Mesenteric fat pad (tissue), 1 donor: ENCODE measurements around the gene STK26. TPM values are rescaled to one million over a fixed set of nuclear protein-coding genes. Genes with fewer than 3 reads are reported as not detected.
"Not testable (repeated sequence)": the region's sequence is repeated elsewhere in the genome, so short reads cannot be mapped to it uniquely, and the experiment has no call there.

Experiments used
- DNase-seq: peaks from one replicate; pipeline ENCODE4 v3.0.0-alpha.2; 2020; ENCODE audit warnings: low spot score
- total RNA-seq: library from RNA; stranded (reverse); fragmentation: NEBNext Ultra II Directional; extraction: Animal tissue kit (Norgen Biotek cat#: 25700); gene quantifications from one replicate; pipeline ENCODE4 v1.2.1, GENCODE V29; 2021
- donor health status: DM: yes; HTN: yes; CAD: no.

Gene STK26
- total RNA-seq, 1 donor from 2014 or later, result 2.1 TPM

GRCh38 chrX:132034648-132035047, 11.5 kb downstream of the STK26 start:
- DNase-seq, result no peak

- no peak for DNase-seq
These were observed 14.4 kb downstream of the STK26 start for GRCh38 chrX:132037479-132037993.

- no peak for DNase-seq
These were observed 17.0 kb downstream of the STK26 start for GRCh38 chrX:132040066-132040465.

GRCh38 chrX:132041015-132041414, 17.9 kb downstream of the STK26 start:
- no peak for DNase-seq

GRCh38 chrX:132043977-132044376, 20.9 kb downstream of the STK26 start:
- no peak for DNase-seq

- DNase-seq, result no peak
These were observed 21.9 kb downstream of the STK26 start for GRCh38 chrX:132044953-132045352.

- no peak for DNase-seq
These were observed 22.4 kb downstream of the STK26 start for GRCh38 chrX:132045456-132045855.

GRCh38 chrX:132046533-132046932, 23.4 kb downstream of the STK26 start:
- no peak for DNase-seq

- DNase-seq, result not testable (repeated sequence)
These were observed 28.7 kb downstream of the STK26 start for GRCh38 chrX:132051778-132052177.

GRCh38 chrX:132058050-132058449, 34.9 kb downstream of the STK26 start:
- DNase-seq, result no peak

GRCh38 chrX:132058975-132059374, 35.9 kb downstream of the STK26 start:
- DNase-seq, result no peak

- no peak for DNase-seq
These were observed 37.0 kb downstream of the STK26 start for GRCh38 chrX:132059973-132060540.

GRCh38 chrX:132063334-132063733, 40.2 kb downstream of the STK26 start:
- no peak for DNase-seq

- no peak for DNase-seq
These were observed 40.8 kb downstream of the STK26 start for GRCh38 chrX:132063862-132064261.

GRCh38 chrX:132068405-132068804, 45.3 kb downstream of the STK26 start:
- no peak for DNase-seq

GRCh38 chrX:132071254-132071653, 48.2 kb downstream of the STK26 start:
- DNase-seq, result no peak

GRCh38 chrX:132077414-132077813, 54.3 kb downstream of the STK26 start:
- DNase-seq, result no peak

GRCh38 chrX:132077912-132078311, 54.8 kb downstream of the STK26 start:
- no peak for DNase-seq

GRCh38 chrX:132085786-132086185, 62.7 kb downstream of the STK26 start:
- DNase-seq, result no peak

- no peak for DNase-seq
These were observed 63.6 kb downstream of the STK26 start for GRCh38 chrX:132086672-132087071.

- no peak for DNase-seq
These were observed 65.8 kb downstream of the STK26 start for GRCh38 chrX:132088864-132089263.

- no peak for DNase-seq
These were observed 67.5 kb downstream of the STK26 start for GRCh38 chrX:132090403-132091159.
